Left kidney (tissue), 2 donors: ENCODE measurements around the gene SLC9A3. TPM values are rescaled to one million over a fixed set of nuclear protein-coding genes. Genes with fewer than 3 reads are reported as not detected.

ENCODE experiments used
- DNase-seq: peaks from one replicate; pipeline ENCODE4 v3.0.0-alpha.2; 2013
- polyA plus RNA-seq: library from polyadenylated mRNA; unstranded; fragments of 120-200 nt; gene quantifications from one replicate; pipeline ENCODE4 v1.2.1, GENCODE V29; 2013; ENCODE audit not compliant: insufficient read length

SLC9A3 gene
- polyA plus RNA-seq, 1 donor = 60.6 TPM

- no peak for DNase-seq
These were observed 80.8 kb downstream of the SLC9A3 start for GRCh38 chr5:443239-444151.

- DNase-seq = peak; percentile 61
These were observed 81.7 kb downstream of the SLC9A3 start, which contains the start of gene EXOC3 for GRCh38 chr5:442335-443238. Gene EXOC3, plus strand, starts transcription at chr5:443176. Its CDS starts 3,030 bp downstream, at chr5:446206.

GRCh38 chr5:441996-442334 lies 82.3 kb downstream of the SLC9A3 start:
- no peak for DNase-seq

- no peak for DNase-seq
These were observed 83.6 kb downstream of the SLC9A3 start for GRCh38 chr5:440401-441201.

GRCh38 chr5:439636-440035 lies 84.6 kb downstream of the SLC9A3 start:
- DNase-seq = no peak

- DNase-seq = no peak
These were observed 85.1 kb downstream of the SLC9A3 start for GRCh38 chr5:439181-439580.

- DNase-seq = no peak
These were observed 85.7 kb downstream of the SLC9A3 start for GRCh38 chr5:438481-438981.

- no peak for DNase-seq
These were observed 86.9 kb downstream of the SLC9A3 start for GRCh38 chr5:437281-437771.

GRCh38 chr5:436641-436975 lies 87.6 kb downstream of the SLC9A3 start:
- DNase-seq = no peak

- no peak for DNase-seq
These were observed 88.1 kb downstream of the SLC9A3 start for GRCh38 chr5:435961-436640.

- DNase-seq = no peak
These were observed 89.0 kb downstream of the SLC9A3 start for GRCh38 chr5:435156-435790.

GRCh38 chr5:434443-435146 lies 89.7 kb downstream of the SLC9A3 start:
- DNase-seq = no peak

- no peak for DNase-seq
These were observed 90.4 kb downstream of the SLC9A3 start for GRCh38 chr5:433836-434235.

GRCh38 chr5:432928-433791 lies 91.1 kb downstream of the SLC9A3 start:
- DNase-seq = no peak

- DNase-seq = no peak
These were observed 91.9 kb downstream of the SLC9A3 start for GRCh38 chr5:432201-432927.

GRCh38 chr5:431711-432050 lies 92.6 kb downstream of the SLC9A3 start:
- no peak for DNase-seq

- DNase-seq = no peak
These were observed 93.1 kb downstream of the SLC9A3 start for GRCh38 chr5:431001-431710.
